HPDE6-E6E7 (cell line): ENCODE data around the gene SLC35G2.
A peak's percentile ranks its signal among the peaks of the same experiment; 100 is the strongest.
"Not testable (repeated sequence)": the region's sequence is repeated elsewhere in the genome, so short reads cannot be mapped to it uniquely, and the experiment has no call there.

ENCODE experiments used
- DNase-seq: peaks from one replicate; pipeline ENCODE4 v3.0.0; 2011; ENCODE audit warnings: missing footprints; ENCODE audit errors: extremely low spot score

SLC35G2 gene

GRCh38 chr3:136818769-136819391 is at the start of gene SLC35G2:
TSS of gene SLC35G2 (plus strand) at chr3:136819126. CDS start at chr3:136854461, 35,335 bp downstream.
- DNase-seq: no peak

- peak; percentile 23 for DNase-seq
Measured at GRCh38 chr3:136772709-136773108, 46.2 kb upstream of the SLC35G2 start.

GRCh38 chr3:136778865-136779264 is 40.1 kb upstream of the SLC35G2 start:
- no peak for DNase-seq

- DNase-seq: no peak
Measured at GRCh38 chr3:136780741-136781140, 38.2 kb upstream of the SLC35G2 start.

GRCh38 chr3:136783708-136784191 is 35.2 kb upstream of the SLC35G2 start:
- DNase-seq: no peak

GRCh38 chr3:136787349-136787748 is 31.6 kb upstream of the SLC35G2 start:
- no peak for DNase-seq

GRCh38 chr3:136788154-136788553 is 30.8 kb upstream of the SLC35G2 start:
- no peak for DNase-seq

GRCh38 chr3:136789976-136790375 is 28.9 kb upstream of the SLC35G2 start:
- no peak for DNase-seq

GRCh38 chr3:136790786-136791185 is 28.1 kb upstream of the SLC35G2 start:
- DNase-seq: no peak

- DNase-seq: no peak
Measured at GRCh38 chr3:136792556-136793330, 26.2 kb upstream of the SLC35G2 start.

GRCh38 chr3:136801146-136801545 is 17.8 kb upstream of the SLC35G2 start:
- DNase-seq: not testable (repeated sequence)

- no peak for DNase-seq
Measured at GRCh38 chr3:136802481-136802996, 16.4 kb upstream of the SLC35G2 start.

- no peak for DNase-seq
Measured at GRCh38 chr3:136804141-136804540, 14.8 kb upstream of the SLC35G2 start.

GRCh38 chr3:136804813-136805212 is 14.1 kb upstream of the SLC35G2 start:
- DNase-seq: no peak

GRCh38 chr3:136805795-136806194 is 13.1 kb upstream of the SLC35G2 start:
- no peak for DNase-seq

- DNase-seq: no peak
Measured at GRCh38 chr3:136811701-136812100, 7.2 kb upstream of the SLC35G2 start.

- DNase-seq: no peak
Measured at GRCh38 chr3:136817448-136817847, 1.5 kb upstream of the SLC35G2 start.

- peak; percentile 85 for DNase-seq
Measured at GRCh38 chr3:136818191-136818768, 646 bp upstream of the SLC35G2 start.

GRCh38 chr3:136819392-136819730 is 435 bp downstream of the SLC35G2 start:
- DNase-seq: peak; percentile 64

- DNase-seq: peak; percentile 60
Measured at GRCh38 chr3:136819731-136820679, 1.1 kb downstream of the SLC35G2 start.

- DNase-seq: no peak
Measured at GRCh38 chr3:136831461-136831860, 12.5 kb downstream of the SLC35G2 start.
